ENCODE measurements around the gene DMBT1.

DNA sequence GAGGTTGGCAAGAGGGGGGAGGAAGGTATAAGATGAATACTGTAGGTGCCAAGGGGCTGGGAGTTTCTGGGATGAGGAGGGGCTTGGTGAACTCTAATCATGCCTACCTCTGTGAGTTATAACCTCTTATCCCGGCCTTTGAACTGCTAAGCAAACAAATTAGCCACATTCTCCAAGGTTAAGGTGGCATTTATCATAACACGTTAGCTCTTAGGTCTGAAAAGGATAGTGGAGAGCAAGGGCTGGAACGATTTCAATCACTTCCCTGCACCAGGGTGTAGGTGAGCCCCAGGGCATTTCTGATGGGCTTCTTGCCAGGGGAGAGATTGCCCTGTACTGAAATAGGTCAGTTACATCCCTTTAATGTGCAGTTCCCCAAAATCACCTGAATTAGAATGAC is 28.6 kb upstream of the DMBT1 start:
- TF ChIP-seq, protein P1, sequence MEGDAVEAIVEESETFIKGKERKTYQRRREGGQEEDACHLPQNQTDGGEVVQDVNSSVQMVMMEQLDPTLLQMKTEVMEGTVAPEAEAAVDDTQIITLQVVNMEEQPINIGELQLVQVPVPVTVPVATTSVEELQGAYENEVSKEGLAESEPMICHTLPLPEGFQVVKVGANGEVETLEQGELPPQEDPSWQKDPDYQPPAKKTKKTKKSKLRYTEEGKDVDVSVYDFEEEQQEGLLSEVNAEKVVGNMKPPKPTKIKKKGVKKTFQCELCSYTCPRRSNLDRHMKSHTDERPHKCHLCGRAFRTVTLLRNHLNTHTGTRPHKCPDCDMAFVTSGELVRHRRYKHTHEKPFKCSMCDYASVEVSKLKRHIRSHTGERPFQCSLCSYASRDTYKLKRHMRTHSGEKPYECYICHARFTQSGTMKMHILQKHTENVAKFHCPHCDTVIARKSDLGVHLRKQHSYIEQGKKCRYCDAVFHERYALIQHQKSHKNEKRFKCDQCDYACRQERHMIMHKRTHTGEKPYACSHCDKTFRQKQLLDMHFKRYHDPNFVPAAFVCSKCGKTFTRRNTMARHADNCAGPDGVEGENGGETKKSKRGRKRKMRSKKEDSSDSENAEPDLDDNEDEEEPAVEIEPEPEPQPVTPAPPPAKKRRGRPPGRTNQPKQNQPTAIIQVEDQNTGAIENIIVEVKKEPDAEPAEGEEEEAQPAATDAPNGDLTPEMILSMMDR (IDR thresholded peaks at IDR 0.05), result no peak
- TF ChIP-seq POLR2A (IDR thresholded peaks at IDR 0.05), result no peak
